Measurements from ENCODE around the gene RNF146.

The RNF146 gene

GRCh38 chr6:127266892-127267645 is 405 bp downstream of the RNF146 start:
- ATAC-seq = peak; percentile 89
- TF ChIP-seq RARB (CRISPR knock-in tag; IDR thresholded peaks at IDR 0.05) (no peak), ESRRG (CRISPR knock-in tag; IDR thresholded peaks at IDR 0.05) (no peak), TCF4 (CRISPR knock-in tag; IDR thresholded peaks at IDR 0.05; ENCODE audit: borderline replicate concordance) (no peak), PPARA (CRISPR knock-in tag; IDR thresholded peaks at IDR 0.05; ENCODE audit: borderline replicate concordance) (no peak), ZC3H10 (CRISPR knock-in tag; IDR thresholded peaks at IDR 0.05) (no peak), CSRNP3 (CRISPR knock-in tag; IDR thresholded peaks at IDR 0.05) (no peak), TSHZ2 (CRISPR knock-in tag; IDR thresholded peaks at IDR 0.05) (no peak), GLIS3 (CRISPR knock-in tag; IDR thresholded peaks at IDR 0.05) (no peak), ZNF565 (CRISPR knock-in tag; conservative IDR thresholded peaks at IDR 0.05; ENCODE audit: low read depth) (no peak), ARNTL (CRISPR knock-in tag; IDR thresholded peaks at IDR 0.05; ENCODE audit: borderline replicate concordance, low read depth) (no peak), ZFP3 (CRISPR knock-in tag; IDR thresholded peaks at IDR 0.05) (no peak), CREB5 (CRISPR knock-in tag; IDR thresholded peaks at IDR 0.05; ENCODE audit: low read depth) (no peak), ZFP30 (CRISPR knock-in tag; IDR thresholded peaks at IDR 0.05) (no peak), ISL1 (CRISPR knock-in tag; IDR thresholded peaks at IDR 0.05) (no peak), SNAI2 (CRISPR knock-in tag; IDR thresholded peaks at IDR 0.05) (no peak), OSR1 (CRISPR knock-in tag; IDR thresholded peaks at IDR 0.05) (no peak), CSDC2 (CRISPR knock-in tag; IDR thresholded peaks at IDR 0.05) (no peak)

- ATAC-seq = peak; percentile 13
- no peak for TF ChIP-seq GLIS3 (CRISPR knock-in tag; IDR thresholded peaks at IDR 0.05)
- no peak for TF ChIP-seq BACH2 (CRISPR knock-in tag; IDR thresholded peaks at IDR 0.05; ENCODE audit: borderline replicate concordance)
- TF ChIP-seq TCF4 (CRISPR knock-in tag; IDR thresholded peaks at IDR 0.05; ENCODE audit: borderline replicate concordance) = no peak
- no peak for TF ChIP-seq PPARA (CRISPR knock-in tag; IDR thresholded peaks at IDR 0.05; ENCODE audit: borderline replicate concordance)
- TF ChIP-seq TOX (CRISPR knock-in tag; IDR thresholded peaks at IDR 0.05; ENCODE audit: borderline replicate concordance) = no peak
- TF ChIP-seq ZNF70 (CRISPR knock-in tag; IDR thresholded peaks at IDR 0.05) = no peak
- TF ChIP-seq PATZ1 (CRISPR knock-in tag; IDR thresholded peaks at IDR 0.05; ENCODE audit: borderline replicate concordance) = no peak
- no peak for TF ChIP-seq ZC3H10 (CRISPR knock-in tag; IDR thresholded peaks at IDR 0.05)
- no peak for TF ChIP-seq ISL1 (CRISPR knock-in tag; IDR thresholded peaks at IDR 0.05)
- no peak for TF ChIP-seq CREB5 (CRISPR knock-in tag; IDR thresholded peaks at IDR 0.05; ENCODE audit: low read depth)
- no peak for TF ChIP-seq POU6F1 (CRISPR knock-in tag; IDR thresholded peaks at IDR 0.05; ENCODE audit: borderline replicate concordance, low read depth)
- TF ChIP-seq CSDC2 (CRISPR knock-in tag; IDR thresholded peaks at IDR 0.05) = no peak
- no peak for TF ChIP-seq ZFP3 (CRISPR knock-in tag; IDR thresholded peaks at IDR 0.05)
- TF ChIP-seq ZNF8 (CRISPR knock-in tag; IDR thresholded peaks at IDR 0.05) = no peak
- TF ChIP-seq ZNF565 (CRISPR knock-in tag; conservative IDR thresholded peaks at IDR 0.05; ENCODE audit: low read depth) = no peak
- TF ChIP-seq SNAI2 (CRISPR knock-in tag; IDR thresholded peaks at IDR 0.05) = no peak
- no peak for TF ChIP-seq OSR1 (CRISPR knock-in tag; IDR thresholded peaks at IDR 0.05)
- TF ChIP-seq TSHZ2 (CRISPR knock-in tag; IDR thresholded peaks at IDR 0.05) = no peak
- TF ChIP-seq RARB (CRISPR knock-in tag; IDR thresholded peaks at IDR 0.05) = no peak
These were observed 1.3 kb downstream of the RNF146 start for GRCh38 chr6:127267646-127268625.

Measured in SK-N-SH treated with all-trans-retinoic acid at 6 μM for 48 hours (cell line).